HepG2 (cell line): ENCODE results near the gene ABCA2. TPM values are rescaled to one million over a fixed set of nuclear protein-coding genes. Genes with fewer than 3 reads are reported as not detected.

Experiments used
- ATAC-seq: fragments of 200-7000 bp; cut with Tn5 transposase; 3 replicates; pipeline ENCODE4 v1.9.1; 2020; ENCODE audit warnings: mild to moderate bottlenecking, moderate library complexity
- BruUV-seq: library from RNA; stranded (reverse); fragments of 400-500 nt; replicated peaks from 2 replicates; lab custom pipeline; 2021; lab: Mats Ljungman, UMichigan
- CTCF ChIA-PET: fragments of 300-600 bp; formaldehyde crosslinking; extraction: SDS; loops from one replicate; lab custom pipeline; 2021; ENCODE audit warnings: low total read pairs, inconsistent platforms, low intra/inter-chr PET ratio; lab: Yijun Ruan, JAX
- POLR2A ChIA-PET: fragments of 350-600 bp; sonication (Branson Sonifier 250); formaldehyde crosslinking; loops from one replicate; lab custom pipeline; 2020; ENCODE audit warnings: antibody characterized with exemption, inconsistent platforms; lab: Yijun Ruan, JAX
- DNase-seq: peaks from one replicate; pipeline ENCODE4 v3.0.0-alpha.2; 2015; ENCODE audit warnings: low spot score
- FAIRE-seq: peaks from 3 replicates; lab custom pipeline; 2011; peaks lifted over from hg19 to GRCh38; lab: Jason Lieb, UNC
- H2AFZ ChIP-seq: one replicate; pipeline ENCODE4 v1.6.1; 2011; ENCODE audit warnings: low read length, inconsistent platforms
- H3K27ac ChIP-seq: fragments of 300-600 bp; 3 replicates; pipeline ENCODE4 v1.8.0; 2011; ENCODE audit warnings: mixed run types, mild to moderate bottlenecking, mixed read lengths, low read length, inconsistent platforms; ENCODE audit not compliant: insufficient read depth; ENCODE audit errors: extremely low read length
- H3K27me3 ChIP-seq, 2 experiments: fragments of 200-600 bp in 1 of 2; 2 replicates in 1 of 2; 3 replicates in 1 of 2; pipeline versions ENCODE4 v1.6.0 to v1.8.0; 2011; ENCODE audit warnings: low read length in 2 of 2, mild to moderate bottlenecking in 2 of 2, moderate library complexity in 2 of 2, inconsistent platforms in 1 of 2; ENCODE audit not compliant: insufficient read depth in 2 of 2, control insufficient read depth in 1 of 2
- H3K36me3 ChIP-seq, 2 experiments: fragments of 200-600 bp in 1 of 2; replicated peaks in 1 of 2; 2 replicates in 1 of 2; 3 replicates in 1 of 2; pipeline versions ENCODE4 v1.5.1 to v1.8.0; 2011; ENCODE audit warnings: low read length in 2 of 2, inconsistent platforms in 1 of 2; ENCODE audit not compliant: insufficient read depth in 2 of 2, control insufficient read depth in 1 of 2
- H3K4me1 ChIP-seq: 2 replicates; pipeline ENCODE4 v1.5.1; 2012; ENCODE audit warnings: low read length, inconsistent platforms; ENCODE audit not compliant: insufficient read depth
- H3K4me2 ChIP-seq: 2 replicates; pipeline ENCODE4 v1.6.0; 2011; ENCODE audit warnings: low read depth, low read length, inconsistent platforms
- H3K4me3 ChIP-seq, 3 experiments: fragments of 200-600 bp in 1 of 3; sonication (generic), shearing (Covaris generic) in 1 of 3; replicated peaks in 1 of 3; 2 replicates each; pipeline ENCODE4 v1.5.1; 2011 to 2016; ENCODE audit warnings: low read length in 3 of 3, inconsistent platforms in 2 of 3, low read depth in 2 of 3, mild to moderate bottlenecking in 2 of 3, control low read depth in 1 of 3, mixed read lengths in 1 of 3; ENCODE audit not compliant: insufficient read depth in 1 of 3
- H3K79me2 ChIP-seq: one replicate; pipeline ENCODE4 v1.6.1; 2011; ENCODE audit warnings: low read length, inconsistent platforms; ENCODE audit not compliant: insufficient read depth
- H3K9ac ChIP-seq: 2 replicates; pipeline ENCODE4 v1.6.0; 2011; ENCODE audit warnings: mild to moderate bottlenecking, low read depth, low read length, inconsistent platforms; ENCODE audit not compliant: insufficient read depth
- H3K9me3 ChIP-seq: 2 replicates; pipeline ENCODE4 v1.5.1; 2012; ENCODE audit warnings: mild to moderate bottlenecking, low read length
- H4K20me1 ChIP-seq: 2 replicates; pipeline ENCODE4 v1.6.0; 2011; ENCODE audit warnings: inconsistent platforms, mild to moderate bottlenecking, low read length, moderate library complexity; ENCODE audit not compliant: insufficient read depth
- MYC ChIP-seq: sonication (generic); formaldehyde crosslinking; IDR thresholded peaks from 2 replicates; pipeline ENCODE4 v1.9.0; 2021; ENCODE audit warnings: missing genetic modification reagents, borderline replicate concordance
- NFATC3 ChIP-seq: sonication (generic); formaldehyde crosslinking; IDR thresholded peaks from 2 replicates; pipeline ENCODE4 v1.5.1; 2020; ENCODE audit warnings: mild to moderate bottlenecking, missing genetic modification reagents
- NR2F2 ChIP-seq: IDR thresholded peaks from 2 replicates; pipeline ENCODE4 v1.6.1; 2012; ENCODE audit warnings: low read depth, inconsistent platforms, borderline replicate concordance
- PCBP1 ChIP-seq: fragments of 200-400 bp; formaldehyde crosslinking; IDR thresholded peaks from 2 replicates; pipeline ENCODE4 v1.6.1; 2017; ENCODE audit warnings: mild to moderate bottlenecking, low read depth, low read length, borderline replicate concordance
- WGBS: methylation state at CpG from one replicate; pipeline ENCODE4 v1.1.6; 2017; ENCODE audit warnings: low lambda C conversion rate; 5-methylcytosine and 5-hydroxymethylcytosine counted together
- in situ Hi-C: cut with HindIII; loops from 2 replicates; pipeline ENCODE4 v1.10.0; 2017; ENCODE audit warnings: low pct_unique_long_range_greater_than_20kb; ENCODE audit not compliant: extremely low pct_ligation_motif_present
- intact Hi-C: fragments of 100-400 bp; cut with micrococcal nuclease; formaldehyde crosslinking; loops from one replicate; pipeline ENCODE4 v1.10.0; 2022; ENCODE audit not compliant: unreplicated experiment
- polyA plus RNA-seq, 8 experiments: library from polyadenylated mRNA; depleted of rRNA in 3 of 8; stranded (reverse) in 7 of 8; unstranded in 1 of 8; fragments of >200 nt; fragmentation: Illumina TruSeq in 4 of 8; extraction: Trizol in 4 of 8; gene quantifications; 2 replicates each; pipeline versions ENCODE4 v1.2.1 to v1.2.3, GENCODE V29; 2011 to 2016; ENCODE audit warnings: low read depth in 4 of 8, missing spikeins in 1 of 8, mixed read lengths in 1 of 8; ENCODE audit not compliant: insufficient read depth in 1 of 8
- total RNA-seq, 5 experiments: library from RNA; depleted of rRNA; stranded (reverse); fragments of >200 nt; fragmentation: Illumina TruSeq; extraction: Trizol; gene quantifications; 2 replicates each; pipeline ENCODE4 v1.2.3, GENCODE V29; 2016; ENCODE audit warnings: low read depth in 1 of 5
- TF ChIP-seq, protein P1 (sequence below): sonication (generic); formaldehyde crosslinking; IDR thresholded peaks from 2 replicates; pipeline ENCODE4 v1.8.0; 2022; ENCODE audit warnings: low read depth, missing genetic modification reagents
- TF ChIP-seq, protein P2 (sequence below): sonication (generic); formaldehyde crosslinking; IDR thresholded peaks from 2 replicates; pipeline ENCODE4 v1.8.1; 2023; ENCODE audit warnings: mild to moderate bottlenecking, inconsistent platforms, moderate library complexity, missing genetic modification reagents, borderline replicate concordance

Gene ABCA2
- total and polyA plus RNA-seq, 2 of the 13 experiments (the other 11 are each of a cell fraction or from before 2014, with no cell fraction given), result 2.9 to 19.2 TPM

GRCh38 chr9:136969774-136970173 is 58.3 kb downstream of the ABCA2 start (continued):
- TF ChIP-seq, protein P1, sequence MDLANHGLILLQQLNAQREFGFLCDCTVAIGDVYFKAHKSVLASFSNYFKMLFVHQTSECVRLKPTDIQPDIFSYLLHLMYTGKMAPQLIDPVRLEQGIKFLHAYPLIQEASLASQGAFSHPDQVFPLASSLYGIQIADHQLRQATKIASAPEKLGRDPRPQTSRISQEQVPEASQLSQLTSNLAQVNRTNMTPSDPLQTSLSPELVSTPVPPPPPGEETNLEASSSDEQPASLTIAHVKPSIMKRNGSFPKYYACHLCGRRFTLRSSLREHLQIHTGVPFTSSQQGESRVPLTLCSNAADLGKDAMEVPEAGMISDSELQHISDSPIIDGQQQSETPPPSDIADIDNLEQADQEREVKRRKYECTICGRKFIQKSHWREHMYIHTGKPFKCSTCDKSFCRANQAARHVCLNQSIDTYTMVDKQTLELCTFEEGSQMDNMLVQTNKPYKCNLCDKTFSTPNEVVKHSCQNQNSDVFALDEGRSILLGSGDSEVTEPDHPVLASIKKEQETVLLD (CRISPR knock-in tag), result no peak
- TF ChIP-seq NR2F2 (no peak), NFATC3 (CRISPR knock-in tag) (no peak)

- DNase-seq (no peak), ATAC-seq (peak; percentile 54), FAIRE-seq (no peak)
- Histone ChIP-seq H3K9me3 (no peaks in the 10 kb centered on the region), H3K9ac (no peak overlapping the region), H2AFZ (no peak overlapping the region), H3K4me3 (no peak overlapping the region), H3K4me2 (no peak overlapping the region), H3K27me3 (peaks cover 23 to 69% of the 10 kb centered on the region in 2 experiments), H4K20me1 (no peaks in the 10 kb centered on the region), H3K79me2 (no peaks in the 10 kb centered on the region), H3K4me1 (peaks cover 54% of the 10 kb centered on the region), H3K27ac (no peak overlapping the region), H3K36me3 (no peaks in the 10 kb centered on the region)
- CTCF ChIA-PET, result no interaction called here
- TF ChIP-seq, protein P2, sequence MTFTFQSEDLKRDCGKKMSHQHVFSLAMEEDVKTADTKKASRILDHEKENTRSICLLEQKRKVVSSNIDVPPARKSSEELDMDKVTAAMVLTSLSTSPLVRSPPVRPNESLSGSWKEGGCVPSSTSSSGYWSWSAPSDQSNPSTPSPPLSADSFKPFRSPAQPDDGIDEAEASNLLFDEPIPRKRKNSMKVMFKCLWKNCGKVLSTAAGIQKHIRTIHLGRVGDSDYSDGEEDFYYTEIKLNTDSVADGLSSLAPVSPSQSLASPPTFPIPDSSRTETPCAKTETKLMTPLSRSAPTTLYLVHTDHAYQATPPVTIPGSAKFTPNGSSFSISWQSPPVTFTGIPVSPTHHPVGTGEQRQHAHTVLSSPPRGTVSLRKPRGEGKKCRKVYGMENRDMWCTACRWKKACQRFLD (CRISPR knock-in tag), result no peak
- TF ChIP-seq MYC (peak; percentile 17; the same call in 1 of the 2 replicates), PCBP1 (0 out of 2 replicates have a peak, but pooled peaks have one; percentile 62)
- intact Hi-C loops (loop anchor here (2.0 kb wide), 1 partner anchor 20 kb away; no protein-coding TSS in a partner anchor), in situ Hi-C loops (no loop called here)
- POLR2A ChIA-PET, result interaction anchor here (0.8 kb wide), 1 partner anchor 31 kb away, joined by 3 read pairs; no protein-coding TSS in a partner anchor
- BruUV-seq, result no TSS peak
- WGBS, result 55% methylated on average over 2 of the region's 17 CpGs
Observed at GRCh38 chr9:136969150-136969549, 58.9 kb downstream of the ABCA2 start.
